Measurements from ENCODE around the gene AVL9.

GRCh38 chr7:32472015-32472414, 23.3 kb upstream of the AVL9 start:
- TF ChIP-seq CTCF (IDR thresholded peaks at IDR 0.05; ENCODE audit: poor library complexity) (no peak), EZH2phosphoT487 (IDR thresholded peaks at IDR 0.05; ENCODE audit: low read depth, severe bottlenecking, unreplicated experiment) (no peak), EZH2 (IDR thresholded peaks at IDR 0.05; ENCODE audit: borderline replicate concordance) (no peak)

All from hepatocyte (in vitro differentiated cells).